HepG2 (cell line): ENCODE measurements around the gene WDFY1. TPM values are rescaled to one million over a fixed set of nuclear protein-coding genes. Genes with fewer than 3 reads are reported as not detected.
A peak's percentile ranks its signal among the peaks of the same experiment; 100 is the strongest.

ENCODE experiments used
- BCL6 ChIP-seq: IDR thresholded peaks from 2 replicates; pipeline ENCODE4 v1.6.1; 2016; ENCODE audit warnings: missing genetic modification reagents, missing compliant biosample characterization
- KAT2B ChIP-seq: fragments of 150-350 bp; IDR thresholded peaks from 2 replicates; pipeline ENCODE4 v1.6.1; 2014; ENCODE audit warnings: low read depth, low read length, borderline replicate concordance
- KDM5A ChIP-seq: fragments of 200-600 bp; sonication (generic); IDR thresholded peaks from 2 replicates; pipeline ENCODE4 v1.7.0; 2018; ENCODE audit warnings: antibody characterized with exemption, mild to moderate bottlenecking, low read length, borderline replicate concordance
- KLF12 ChIP-seq: sonication (generic); formaldehyde crosslinking; IDR thresholded peaks from 2 replicates; pipeline ENCODE4 v1.4.0; 2020; ENCODE audit warnings: missing genetic modification reagents, borderline replicate concordance
- MED13 ChIP-seq: sonication (generic); formaldehyde crosslinking; IDR thresholded peaks from 2 replicates; pipeline ENCODE4 v1.5.0; 2020; ENCODE audit warnings: missing genetic modification reagents
- MEF2D ChIP-seq: sonication (generic); formaldehyde crosslinking; IDR thresholded peaks from 2 replicates; pipeline ENCODE4 v1.5.1; 2020; ENCODE audit warnings: mild to moderate bottlenecking, missing genetic modification reagents
- RBAK ChIP-seq: sonication (generic); formaldehyde crosslinking; IDR thresholded peaks from 2 replicates; pipeline ENCODE4 v1.5.1; 2020; ENCODE audit warnings: mild to moderate bottlenecking, missing genetic modification reagents
- SOX6 ChIP-seq, 2 experiments: fragments of 450-650 bp in 1 of 2; sonication (generic) in 1 of 2; formaldehyde crosslinking in 1 of 2; IDR thresholded peaks; 2 replicates each; pipeline versions ENCODE4 v1.4.0 to v1.6.1; 2017 to 2020; ENCODE audit warnings: antibody characterized with exemption in 1 of 2, mild to moderate bottlenecking in 1 of 2, missing genetic modification reagents in 1 of 2
- TMF1 ChIP-seq: sonication (generic); formaldehyde crosslinking; IDR thresholded peaks from 2 replicates; pipeline ENCODE4 v1.8.1; 2022; ENCODE audit warnings: low read depth, missing genetic modification reagents
- ZBTB7B ChIP-seq: sonication (generic); formaldehyde crosslinking; IDR thresholded peaks from 2 replicates; pipeline ENCODE4 v1.4.0; 2020; ENCODE audit warnings: missing genetic modification reagents
- ZFP82 ChIP-seq: sonication (generic); formaldehyde crosslinking; IDR thresholded peaks from 2 replicates; pipeline ENCODE4 v1.5.1; 2020; ENCODE audit warnings: mild to moderate bottlenecking, missing genetic modification reagents, borderline replicate concordance
- ZNF556 ChIP-seq: sonication (generic); formaldehyde crosslinking; IDR thresholded peaks from 2 replicates; pipeline ENCODE4 v1.4.0; 2020; ENCODE audit warnings: mild to moderate bottlenecking, missing genetic modification reagents, borderline replicate concordance
- polyA plus RNA-seq, 8 experiments: library from polyadenylated mRNA; depleted of rRNA in 3 of 8; stranded (reverse) in 7 of 8; unstranded in 1 of 8; fragments of >200 nt; fragmentation: Illumina TruSeq in 4 of 8; extraction: Trizol in 4 of 8; gene quantifications; 2 replicates each; pipeline versions ENCODE4 v1.2.1 to v1.2.3, GENCODE V29; 2011 to 2016; ENCODE audit warnings: low read depth in 4 of 8, missing spikeins in 1 of 8, mixed read lengths in 1 of 8; ENCODE audit not compliant: insufficient read depth in 1 of 8
- total RNA-seq, 5 experiments: library from RNA; depleted of rRNA; stranded (reverse); fragments of >200 nt; fragmentation: Illumina TruSeq; extraction: Trizol; gene quantifications; 2 replicates each; pipeline ENCODE4 v1.2.3, GENCODE V29; 2016; ENCODE audit warnings: low read depth in 1 of 5
- TF ChIP-seq, protein P1 (sequence below): sonication (generic); formaldehyde crosslinking; IDR thresholded peaks from 2 replicates; pipeline ENCODE4 v1.4.0; 2020; ENCODE audit warnings: missing genetic modification reagents
- TF ChIP-seq, protein P2 (sequence below): sonication (generic); formaldehyde crosslinking; IDR thresholded peaks from 2 replicates; pipeline ENCODE4 v1.5.0; 2020; ENCODE audit warnings: missing genetic modification reagents
- TF ChIP-seq, protein P3 (sequence below): sonication (generic); formaldehyde crosslinking; IDR thresholded peaks from 2 replicates; pipeline ENCODE4 v1.8.0; 2022; ENCODE audit warnings: mild to moderate bottlenecking, missing genetic modification reagents; ENCODE audit not compliant: insufficient replicate concordance
- TF ChIP-seq, protein P4 (sequence below): IDR thresholded peaks from 2 replicates; pipeline ENCODE4 v1.6.1; 2016; ENCODE audit warnings: low read depth, control low read depth

The WDFY1 gene
- total and polyA plus RNA-seq, 2 of the 13 experiments (the other 11 are each of a cell fraction or from before 2014, with no cell fraction given) = 77.0 to 78.4 TPM

DNA sequence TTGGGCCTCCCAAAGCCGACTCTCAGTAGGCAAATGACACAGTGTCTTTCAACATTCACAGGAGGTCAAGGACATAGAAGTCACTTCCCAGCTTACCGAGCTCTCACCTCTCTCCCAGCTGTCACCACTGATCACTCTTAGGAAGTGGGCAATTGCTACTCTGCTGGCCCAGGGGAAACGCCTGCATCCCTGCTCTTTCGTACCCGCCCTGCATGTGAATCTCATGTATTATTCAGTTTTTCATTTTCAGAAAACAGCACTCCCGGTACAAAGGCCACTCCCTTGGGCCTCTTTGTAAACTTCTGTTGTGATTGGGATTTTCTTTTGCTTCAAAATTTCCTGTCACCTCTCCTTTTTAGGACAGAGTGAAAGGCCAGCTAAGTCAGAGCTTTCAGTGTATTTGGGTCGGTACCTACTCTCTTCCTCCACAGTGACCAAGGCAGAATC is 27.5 kb upstream of the WDFY1 start (continued):
- TF ChIP-seq ZFP82 (CRISPR knock-in tag) (no peak), MEF2D (CRISPR knock-in tag) (0 out of 2 replicates have a peak, but pooled peaks have one; percentile 16), ZBTB7B (no peak), ZNF556 (CRISPR knock-in tag) (no peak), RBAK (CRISPR knock-in tag) (no peak), KLF12 (CRISPR knock-in tag) (no peak), MED13 (CRISPR knock-in tag) (no peak), KDM5A (no peak), SOX6 (IDR thresholded peaks at IDR 0.05) (no peak), SOX6 (CRISPR knock-in tag; IDR thresholded peaks at IDR 0.05) (peak; percentile 55), BCL6 (CRISPR knock-in tag) (0 out of 2 replicates have a peak, but pooled peaks have one; percentile 32), TMF1 (no peak), KAT2B (no peak)
- TF ChIP-seq, protein P1, sequence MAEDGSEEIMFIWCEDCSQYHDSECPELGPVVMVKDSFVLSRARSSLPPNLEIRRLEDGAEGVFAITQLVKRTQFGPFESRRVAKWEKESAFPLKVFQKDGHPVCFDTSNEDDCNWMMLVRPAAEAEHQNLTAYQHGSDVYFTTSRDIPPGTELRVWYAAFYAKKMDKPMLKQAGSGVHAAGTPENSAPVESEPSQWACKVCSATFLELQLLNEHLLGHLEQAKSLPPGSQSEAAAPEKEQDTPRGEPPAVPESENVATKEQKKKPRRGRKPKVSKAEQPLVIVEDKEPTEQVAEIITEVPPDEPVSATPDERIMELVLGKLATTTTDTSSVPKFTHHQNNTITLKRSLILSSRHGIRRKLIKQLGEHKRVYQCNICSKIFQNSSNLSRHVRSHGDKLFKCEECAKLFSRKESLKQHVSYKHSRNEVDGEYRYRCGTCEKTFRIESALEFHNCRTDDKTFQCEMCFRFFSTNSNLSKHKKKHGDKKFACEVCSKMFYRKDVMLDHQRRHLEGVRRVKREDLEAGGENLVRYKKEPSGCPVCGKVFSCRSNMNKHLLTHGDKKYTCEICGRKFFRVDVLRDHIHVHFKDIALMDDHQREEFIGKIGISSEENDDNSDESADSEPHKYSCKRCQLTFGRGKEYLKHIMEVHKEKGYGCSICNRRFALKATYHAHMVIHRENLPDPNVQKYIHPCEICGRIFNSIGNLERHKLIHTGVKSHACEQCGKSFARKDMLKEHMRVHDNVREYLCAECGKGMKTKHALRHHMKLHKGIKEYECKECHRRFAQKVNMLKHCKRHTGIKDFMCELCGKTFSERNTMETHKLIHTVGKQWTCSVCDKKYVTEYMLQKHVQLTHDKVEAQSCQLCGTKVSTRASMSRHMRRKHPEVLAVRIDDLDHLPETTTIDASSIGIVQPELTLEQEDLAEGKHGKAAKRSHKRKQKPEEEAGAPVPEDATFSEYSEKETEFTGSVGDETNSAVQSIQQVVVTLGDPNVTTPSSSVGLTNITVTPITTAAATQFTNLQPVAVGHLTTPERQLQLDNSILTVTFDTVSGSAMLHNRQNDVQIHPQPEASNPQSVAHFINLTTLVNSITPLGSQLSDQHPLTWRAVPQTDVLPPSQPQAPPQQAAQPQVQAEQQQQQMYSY (CRISPR knock-in tag) = no peak
- TF ChIP-seq, protein P2, sequence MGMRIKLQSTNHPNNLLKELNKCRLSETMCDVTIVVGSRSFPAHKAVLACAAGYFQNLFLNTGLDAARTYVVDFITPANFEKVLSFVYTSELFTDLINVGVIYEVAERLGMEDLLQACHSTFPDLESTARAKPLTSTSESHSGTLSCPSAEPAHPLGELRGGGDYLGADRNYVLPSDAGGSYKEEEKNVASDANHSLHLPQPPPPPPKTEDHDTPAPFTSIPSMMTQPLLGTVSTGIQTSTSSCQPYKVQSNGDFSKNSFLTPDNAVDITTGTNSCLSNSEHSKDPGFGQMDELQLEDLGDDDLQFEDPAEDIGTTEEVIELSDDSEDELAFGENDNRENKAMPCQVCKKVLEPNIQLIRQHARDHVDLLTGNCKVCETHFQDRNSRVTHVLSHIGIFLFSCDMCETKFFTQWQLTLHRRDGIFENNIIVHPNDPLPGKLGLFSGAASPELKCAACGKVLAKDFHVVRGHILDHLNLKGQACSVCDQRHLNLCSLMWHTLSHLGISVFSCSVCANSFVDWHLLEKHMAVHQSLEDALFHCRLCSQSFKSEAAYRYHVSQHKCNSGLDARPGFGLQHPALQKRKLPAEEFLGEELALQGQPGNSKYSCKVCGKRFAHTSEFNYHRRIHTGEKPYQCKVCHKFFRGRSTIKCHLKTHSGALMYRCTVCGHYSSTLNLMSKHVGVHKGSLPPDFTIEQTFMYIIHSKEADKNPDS (CRISPR knock-in tag) = no peak
- TF ChIP-seq, protein P3, sequence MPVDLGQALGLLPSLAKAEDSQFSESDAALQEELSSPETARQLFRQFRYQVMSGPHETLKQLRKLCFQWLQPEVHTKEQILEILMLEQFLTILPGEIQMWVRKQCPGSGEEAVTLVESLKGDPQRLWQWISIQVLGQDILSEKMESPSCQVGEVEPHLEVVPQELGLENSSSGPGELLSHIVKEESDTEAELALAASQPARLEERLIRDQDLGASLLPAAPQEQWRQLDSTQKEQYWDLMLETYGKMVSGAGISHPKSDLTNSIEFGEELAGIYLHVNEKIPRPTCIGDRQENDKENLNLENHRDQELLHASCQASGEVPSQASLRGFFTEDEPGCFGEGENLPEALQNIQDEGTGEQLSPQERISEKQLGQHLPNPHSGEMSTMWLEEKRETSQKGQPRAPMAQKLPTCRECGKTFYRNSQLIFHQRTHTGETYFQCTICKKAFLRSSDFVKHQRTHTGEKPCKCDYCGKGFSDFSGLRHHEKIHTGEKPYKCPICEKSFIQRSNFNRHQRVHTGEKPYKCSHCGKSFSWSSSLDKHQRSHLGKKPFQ (CRISPR knock-in tag) = no peak
- TF ChIP-seq, protein P4, sequence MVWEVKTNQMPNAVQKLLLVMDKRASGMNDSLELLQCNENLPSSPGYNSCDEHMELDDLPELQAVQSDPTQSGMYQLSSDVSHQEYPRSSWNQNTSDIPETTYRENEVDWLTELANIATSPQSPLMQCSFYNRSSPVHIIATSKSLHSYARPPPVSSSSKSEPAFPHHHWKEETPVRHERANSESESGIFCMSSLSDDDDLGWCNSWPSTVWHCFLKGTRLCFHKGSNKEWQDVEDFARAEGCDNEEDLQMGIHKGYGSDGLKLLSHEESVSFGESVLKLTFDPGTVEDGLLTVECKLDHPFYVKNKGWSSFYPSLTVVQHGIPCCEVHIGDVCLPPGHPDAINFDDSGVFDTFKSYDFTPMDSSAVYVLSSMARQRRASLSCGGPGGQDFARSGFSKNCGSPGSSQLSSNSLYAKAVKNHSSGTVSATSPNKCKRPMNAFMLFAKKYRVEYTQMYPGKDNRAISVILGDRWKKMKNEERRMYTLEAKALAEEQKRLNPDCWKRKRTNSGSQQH (CRISPR knock-in tag) = 0 out of 2 replicates have a peak, but pooled peaks have one; percentile 52
